Ovary (tissue), 3 donors: Measurements from ENCODE around the gene GMPPB.

ENCODE experiments used
- CTCF ChIP-seq, 3 donors: fragments of 450-650 bp in 2 of 3; fragments of 200-600 bp in 1 of 3; IDR thresholded peaks; one replicate each; pipeline versions ENCODE4 v1.5.1 to v1.8.0; 2016 to 2022; ENCODE audit warnings: antibody characterized with exemption in 3 of 3, mild to moderate bottlenecking in 1 of 3
- EP300 ChIP-seq: sonication (generic); formaldehyde crosslinking; IDR thresholded peaks from one replicate; pipeline ENCODE4 v1.6.1; 2017; ENCODE audit warnings: antibody characterized with exemption
- POLR2A ChIP-seq: fragments of 450-650 bp; IDR thresholded peaks from one replicate; pipeline ENCODE4 v1.6.1; 2017; ENCODE audit warnings: antibody characterized with exemption, mild to moderate bottlenecking, moderate library complexity
- donor health status: DM: no; HTN: no; CAD: no.

- TF ChIP-seq CTCF (IDR thresholded peaks at IDR 0.05) = no peak
- TF ChIP-seq POLR2A = no peak
- no peak for TF ChIP-seq EP300
Observed at GRCh38 chr3:49673121-49673714, 50.5 kb downstream of the GMPPB start.
